ENCODE measurements around the gene CACNA1E.

DNA sequence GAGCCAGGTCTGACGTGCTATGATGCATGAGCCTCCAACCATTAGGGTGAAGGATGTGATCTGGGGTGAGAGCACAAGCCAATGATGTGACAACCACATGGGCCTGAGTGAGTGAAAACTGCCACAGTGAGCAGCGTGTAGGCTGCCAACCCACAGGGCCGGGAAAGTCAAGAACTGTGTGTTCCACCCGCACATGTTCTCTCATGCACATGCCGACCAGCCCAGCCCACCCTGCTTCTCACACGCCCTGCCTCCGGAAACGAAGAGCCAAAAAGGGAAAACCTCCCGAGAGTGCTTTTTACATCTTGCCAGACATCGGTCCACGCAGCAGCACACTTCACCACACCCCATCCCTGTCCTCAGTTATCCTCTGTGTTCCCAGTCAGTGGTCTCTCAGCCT, 197.0 kb downstream of the CACNA1E start:
- TF ChIP-seq, protein P1, sequence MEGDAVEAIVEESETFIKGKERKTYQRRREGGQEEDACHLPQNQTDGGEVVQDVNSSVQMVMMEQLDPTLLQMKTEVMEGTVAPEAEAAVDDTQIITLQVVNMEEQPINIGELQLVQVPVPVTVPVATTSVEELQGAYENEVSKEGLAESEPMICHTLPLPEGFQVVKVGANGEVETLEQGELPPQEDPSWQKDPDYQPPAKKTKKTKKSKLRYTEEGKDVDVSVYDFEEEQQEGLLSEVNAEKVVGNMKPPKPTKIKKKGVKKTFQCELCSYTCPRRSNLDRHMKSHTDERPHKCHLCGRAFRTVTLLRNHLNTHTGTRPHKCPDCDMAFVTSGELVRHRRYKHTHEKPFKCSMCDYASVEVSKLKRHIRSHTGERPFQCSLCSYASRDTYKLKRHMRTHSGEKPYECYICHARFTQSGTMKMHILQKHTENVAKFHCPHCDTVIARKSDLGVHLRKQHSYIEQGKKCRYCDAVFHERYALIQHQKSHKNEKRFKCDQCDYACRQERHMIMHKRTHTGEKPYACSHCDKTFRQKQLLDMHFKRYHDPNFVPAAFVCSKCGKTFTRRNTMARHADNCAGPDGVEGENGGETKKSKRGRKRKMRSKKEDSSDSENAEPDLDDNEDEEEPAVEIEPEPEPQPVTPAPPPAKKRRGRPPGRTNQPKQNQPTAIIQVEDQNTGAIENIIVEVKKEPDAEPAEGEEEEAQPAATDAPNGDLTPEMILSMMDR (IDR thresholded peaks at IDR 0.05): no peak
- TF ChIP-seq POLR2A (IDR thresholded peaks at IDR 0.05): no peak
